HK-2 (cell line): ENCODE data around the gene LMO4.

Experiments used
- DNase-seq: peaks from one replicate; pipeline ENCODE4 v3.0.0-alpha.2; 2018; ENCODE audit not compliant: unreplicated experiment

The LMO4 gene

GRCh38 chr1:87358219-87358618 is 29.5 kb downstream of the LMO4 start:
- no peak for DNase-seq

- no peak for DNase-seq
These were observed 30.9 kb downstream of the LMO4 start for GRCh38 chr1:87359586-87359985.

- no peak for DNase-seq
These were observed 33.6 kb downstream of the LMO4 start for GRCh38 chr1:87362063-87362833.

- no peak for DNase-seq
These were observed 34.2 kb downstream of the LMO4 start for GRCh38 chr1:87362834-87363426.

- DNase-seq = no peak
These were observed 38.9 kb downstream of the LMO4 start for GRCh38 chr1:87367549-87367948.

GRCh38 chr1:87368907-87369306 is 40.2 kb downstream of the LMO4 start:
- no peak for DNase-seq

- no peak for DNase-seq
These were observed 41.2 kb downstream of the LMO4 start for GRCh38 chr1:87369736-87370478.

- DNase-seq = no peak
These were observed 41.9 kb downstream of the LMO4 start for GRCh38 chr1:87370544-87370943.

- DNase-seq = no peak
These were observed 50.6 kb downstream of the LMO4 start for GRCh38 chr1:87379306-87379705.

- DNase-seq = no peak
These were observed 57.6 kb downstream of the LMO4 start for GRCh38 chr1:87386217-87386790.

GRCh38 chr1:87388411-87388810 is 59.7 kb downstream of the LMO4 start:
- DNase-seq = no peak

GRCh38 chr1:87389011-87389410 is 60.3 kb downstream of the LMO4 start:
- DNase-seq = no peak

- DNase-seq = no peak
These were observed 60.9 kb downstream of the LMO4 start for GRCh38 chr1:87389546-87389945.

- DNase-seq = no peak
These were observed 63.8 kb downstream of the LMO4 start for GRCh38 chr1:87392248-87393192.

- DNase-seq = no peak
These were observed 64.9 kb downstream of the LMO4 start for GRCh38 chr1:87393445-87394085.

- DNase-seq = no peak
These were observed 65.8 kb downstream of the LMO4 start for GRCh38 chr1:87394513-87394912.

- DNase-seq = no peak
These were observed 66.3 kb downstream of the LMO4 start for GRCh38 chr1:87394982-87395381.
